ENCODE results near the gene DNM2. TPM values are rescaled to one million over a fixed set of nuclear protein-coding genes. Genes with fewer than 3 reads are reported as not detected.
A peak's percentile ranks its signal among the peaks of the same experiment; 100 is the strongest.

DNM2 gene
- total RNA-seq, 1 donor from 2014 or later: 201 TPM

DNA sequence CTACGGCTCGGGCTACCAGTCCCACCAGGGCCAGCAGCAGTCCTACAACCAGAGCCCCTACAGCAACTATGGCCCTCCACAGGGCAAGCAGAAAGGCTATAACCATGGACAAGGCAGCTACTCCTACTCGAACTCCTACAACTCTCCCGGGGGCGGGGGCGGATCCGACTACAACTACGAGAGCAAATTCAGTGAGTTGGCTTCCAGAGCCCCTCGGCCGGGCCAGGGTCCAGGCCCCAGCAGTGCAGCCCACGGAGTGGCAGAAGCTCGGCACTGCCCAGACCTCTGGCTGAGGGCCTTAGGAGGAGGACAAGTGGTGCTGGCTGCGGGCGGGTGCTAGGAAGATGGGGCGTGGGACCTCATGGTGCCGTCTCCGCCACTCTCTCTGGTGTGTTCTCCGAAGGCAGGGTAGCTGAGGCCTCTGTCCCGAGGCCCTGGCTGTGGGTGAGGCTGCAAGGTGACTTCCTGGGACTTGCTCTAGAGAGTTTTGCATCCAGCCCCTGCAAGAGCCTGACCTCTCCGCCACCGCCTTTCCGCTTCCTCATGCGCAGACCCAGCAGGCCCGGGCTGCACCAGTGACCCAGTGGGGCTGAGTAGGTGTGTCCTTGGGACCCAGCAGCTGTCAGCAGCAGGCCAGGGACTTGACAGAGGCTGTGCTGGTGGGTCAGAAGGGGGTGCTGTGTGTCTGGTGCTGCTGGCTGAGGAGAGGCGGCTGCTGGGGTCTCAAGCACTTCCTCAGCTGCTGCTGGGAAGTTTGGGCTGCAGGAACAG lies 30.2 kb upstream of the DNM2 start:
- no peak for ATAC-seq
- intact Hi-C loops (cut with micrococcal nuclease): no loop called here
- no peak for DNase-seq

DNA sequence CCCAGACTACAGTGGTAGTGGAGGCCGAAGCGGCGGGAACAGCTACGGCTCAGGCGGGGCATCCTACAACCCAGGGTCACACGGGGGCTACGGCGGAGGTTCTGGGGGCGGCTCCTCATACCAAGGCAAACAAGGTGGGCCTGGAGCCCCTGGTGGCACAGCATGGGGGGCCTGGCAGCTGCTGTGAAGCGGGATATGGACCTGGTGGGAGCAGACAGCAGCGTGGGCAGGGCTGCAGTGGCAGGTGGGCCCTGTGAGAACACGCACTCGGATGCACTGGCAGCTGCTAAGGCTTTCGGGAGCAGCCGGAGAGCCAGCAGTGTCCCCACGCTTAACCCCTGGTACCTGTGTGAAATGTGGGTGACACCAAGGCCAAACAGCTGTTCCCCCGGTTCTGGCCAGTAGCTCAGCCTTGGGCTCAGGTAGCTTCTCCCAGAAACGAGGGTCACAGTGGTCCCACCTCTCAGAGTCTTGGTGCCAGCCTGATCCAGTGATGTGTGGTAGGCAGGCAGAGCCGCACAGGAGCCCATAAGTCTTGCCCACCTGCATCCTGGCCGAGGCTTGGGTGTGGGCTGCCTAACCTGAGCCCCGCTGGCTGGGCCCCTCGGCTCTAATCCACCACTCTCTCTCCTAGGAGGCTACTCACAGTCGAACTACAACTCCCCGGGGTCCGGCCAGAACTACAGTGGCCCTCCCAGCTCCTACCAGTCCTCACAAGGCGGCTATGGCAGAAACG lies 29.2 kb upstream of the DNM2 start:
- intact Hi-C loops (cut with micrococcal nuclease): no loop called here
- ATAC-seq: no peak
- no peak for DNase-seq

DNA sequence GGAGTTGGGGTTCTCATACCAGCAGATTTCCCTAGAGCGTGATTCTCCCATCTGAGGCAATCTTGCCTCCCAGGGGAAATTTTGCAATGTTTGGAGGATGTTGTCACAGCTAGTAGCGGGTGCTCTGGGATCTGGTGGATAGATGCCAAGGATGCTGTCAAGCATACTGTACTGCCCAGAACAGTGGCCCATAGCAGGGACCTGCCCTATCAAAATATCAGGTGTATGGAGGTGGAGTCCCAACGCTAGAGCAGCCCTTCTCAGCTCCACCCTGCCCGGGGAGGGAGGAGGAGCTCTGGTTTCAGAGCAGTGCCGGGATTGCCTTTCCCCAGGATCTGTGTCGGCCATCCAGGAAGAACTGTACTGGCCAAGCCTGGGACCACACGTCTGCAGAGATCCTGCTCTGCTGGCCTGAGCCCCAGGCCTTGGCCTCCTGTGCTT lies 27.5 kb upstream of the DNM2 start:
- DNase-seq (no peak), ATAC-seq (no peak)
- intact Hi-C loops (cut with micrococcal nuclease): no loop called here

DNA sequence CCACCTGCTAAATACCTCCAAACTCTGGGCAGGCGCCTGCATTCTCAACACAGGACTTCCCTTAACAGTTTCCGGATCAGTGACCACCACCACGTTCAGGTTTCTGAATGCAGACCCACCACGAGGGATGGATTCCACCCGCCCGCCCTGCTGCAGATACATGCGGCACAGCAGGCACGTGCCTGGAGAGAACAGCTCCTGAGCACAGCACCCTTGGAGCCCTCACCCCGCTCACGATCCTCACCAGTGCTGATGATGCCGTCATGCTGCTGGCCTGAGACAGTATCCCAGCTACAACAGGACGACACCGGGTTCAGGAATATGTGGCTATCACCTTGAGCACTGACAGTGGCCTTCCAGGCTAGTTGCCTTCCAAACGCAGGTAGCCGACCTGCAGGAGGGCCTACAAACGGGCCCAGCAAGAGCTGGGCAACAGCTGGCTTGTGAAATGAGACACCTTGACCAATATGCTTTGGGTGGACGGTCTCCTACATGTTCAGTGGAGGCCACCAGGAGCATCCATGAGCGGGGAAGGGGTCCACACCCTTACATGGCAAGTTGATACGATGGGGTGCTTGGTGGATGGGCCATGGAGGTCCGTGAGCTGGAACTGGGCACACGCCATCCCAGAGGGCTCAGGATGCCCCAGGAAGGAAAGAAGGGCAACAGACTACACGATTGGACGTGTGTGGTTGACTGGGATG lies 26.5 kb upstream of the DNM2 start:
- intact Hi-C loops (cut with micrococcal nuclease): no loop called here
- DNase-seq (no peak), ATAC-seq (no peak)

DNA sequence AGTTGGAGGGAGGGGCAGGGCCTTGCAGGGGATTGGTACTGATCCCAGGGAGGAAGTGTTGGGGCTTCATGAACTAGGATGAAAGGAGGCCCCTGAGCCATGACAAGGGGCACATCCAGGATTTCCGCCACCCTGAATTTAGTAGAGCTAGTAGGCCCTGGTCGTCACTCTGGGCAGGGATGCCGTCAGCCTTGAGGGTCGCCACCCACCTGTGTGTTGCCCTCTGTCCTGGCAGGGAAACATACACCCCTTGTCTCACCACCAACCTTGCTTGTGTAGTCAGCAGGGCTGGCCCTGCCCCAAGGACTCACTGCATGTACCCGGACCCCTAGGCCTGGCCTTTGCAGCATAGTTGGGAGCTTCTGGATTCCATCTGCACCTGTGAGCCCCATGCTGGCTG lies 26.0 kb upstream of the DNM2 start:
- ATAC-seq: no peak
- intact Hi-C loops (cut with micrococcal nuclease): no loop called here
- no peak for DNase-seq

DNA sequence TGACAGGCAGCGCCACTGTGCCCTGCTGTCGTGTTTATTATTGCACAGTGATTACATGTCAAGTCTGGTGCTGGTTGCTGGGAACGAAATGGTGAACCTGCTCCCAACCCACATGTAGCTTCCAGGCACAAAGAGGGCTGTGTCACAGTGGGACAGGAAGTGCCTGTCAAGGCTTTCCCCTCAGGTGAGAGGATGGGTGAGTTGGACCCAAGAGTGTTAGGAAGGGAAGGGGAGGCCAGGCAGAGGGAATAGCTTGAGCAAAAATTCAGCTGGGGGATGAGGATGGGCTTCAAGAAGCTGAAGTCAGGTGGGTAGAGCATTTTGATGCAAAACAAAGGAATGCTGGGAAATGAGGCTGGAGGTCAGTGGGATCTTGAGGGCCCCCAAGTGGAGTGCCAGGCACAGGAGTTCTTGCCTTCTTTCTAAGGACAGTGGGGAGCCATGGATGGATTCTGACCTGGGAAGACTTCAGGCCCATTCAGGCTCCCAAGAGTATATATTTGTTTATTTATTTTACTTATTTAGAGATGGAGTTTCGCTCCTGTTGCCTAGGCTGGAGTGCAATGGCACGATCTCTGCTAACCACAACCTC lies 25.1 kb upstream of the DNM2 start:
- intact Hi-C loops (cut with micrococcal nuclease): no loop called here

DNA sequence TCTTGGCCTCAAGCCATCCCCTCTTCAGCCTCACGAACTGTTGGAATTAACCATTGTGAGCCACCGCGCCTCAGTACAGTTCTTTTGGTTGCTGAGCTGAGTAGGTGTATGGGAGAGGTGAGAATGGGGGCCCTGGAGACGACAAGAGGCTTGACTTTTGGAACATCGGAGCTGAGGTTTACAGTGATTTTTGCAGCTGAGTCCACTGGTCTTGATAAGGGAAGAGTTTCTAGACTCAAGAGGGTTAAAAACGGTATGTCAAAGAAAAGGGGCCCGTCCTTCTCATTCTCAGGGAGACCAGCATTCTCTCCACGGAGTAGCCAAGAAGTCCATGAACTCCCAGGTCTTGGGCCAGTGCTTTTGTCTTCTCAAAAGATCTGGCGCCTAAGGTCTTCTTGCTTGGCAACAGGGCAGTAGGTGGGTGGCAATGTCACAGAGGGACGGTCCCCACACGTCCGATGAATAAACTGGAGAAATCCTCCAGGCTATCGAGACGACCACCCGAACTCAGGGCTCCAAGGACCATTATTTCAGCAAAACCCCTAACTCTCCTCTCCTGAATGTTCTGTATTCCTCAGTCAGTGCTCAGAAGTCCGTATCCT lies 23.1 kb upstream of the DNM2 start:
- DNase-seq (no peak), ATAC-seq (no peak)
- intact Hi-C loops (cut with micrococcal nuclease): no loop called here

More for the DNA sequence above, 25.1 kb upstream of the DNM2 start:
- ATAC-seq (no peak), DNase-seq (no peak)

DNA sequence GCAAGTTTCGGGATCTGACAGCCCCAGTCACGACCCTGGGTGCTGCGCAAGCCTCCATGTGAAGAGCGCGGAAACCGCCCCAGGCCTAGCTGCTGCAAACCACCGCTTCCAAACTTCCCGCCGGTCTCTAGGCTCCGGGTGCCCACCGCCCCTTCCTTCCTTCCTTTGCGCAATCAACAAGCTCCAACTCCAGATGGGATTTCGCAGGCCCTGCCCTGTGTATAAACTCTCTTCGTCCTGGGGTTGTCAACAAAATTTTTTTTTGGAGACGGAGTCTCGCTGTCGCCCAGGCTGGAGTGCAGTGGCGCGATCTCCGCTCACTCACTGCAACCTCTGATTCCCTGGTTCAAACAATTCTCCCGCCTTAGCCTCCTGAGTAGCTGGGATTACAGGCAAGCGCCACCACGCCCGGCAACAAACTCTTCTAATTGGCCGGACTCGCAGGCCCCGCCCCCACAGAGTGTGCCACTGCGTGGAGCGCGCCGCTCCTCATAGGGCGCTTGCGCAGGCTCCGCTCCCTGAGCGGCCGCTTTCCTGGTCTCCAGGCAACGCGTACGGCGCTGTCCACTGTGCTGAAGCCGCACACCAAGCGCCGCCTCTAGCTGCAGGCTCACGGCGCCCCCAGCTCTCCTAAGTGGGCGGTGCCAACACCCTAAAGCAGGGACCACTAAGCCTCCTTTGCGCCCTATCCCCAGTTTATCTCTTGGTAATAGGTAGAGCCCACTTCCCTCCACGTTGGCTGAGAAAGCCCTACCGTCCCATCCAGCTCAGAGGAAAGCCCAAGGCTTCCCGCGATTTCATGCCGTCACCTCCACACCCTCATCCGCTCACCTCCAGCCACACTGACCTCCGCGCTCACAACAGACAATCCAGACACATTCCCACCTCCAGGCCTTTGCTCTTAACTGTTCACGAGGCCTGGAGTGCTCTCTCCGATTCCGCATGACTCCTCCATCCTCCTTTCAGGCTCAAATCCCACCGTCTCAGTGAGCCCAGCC lies 22.2 kb upstream of the DNM2 start:
- ATAC-seq: peak; percentile 99
- intact Hi-C loops (cut with micrococcal nuclease): no loop called here
- DNase-seq: peak; percentile 97

DNA sequence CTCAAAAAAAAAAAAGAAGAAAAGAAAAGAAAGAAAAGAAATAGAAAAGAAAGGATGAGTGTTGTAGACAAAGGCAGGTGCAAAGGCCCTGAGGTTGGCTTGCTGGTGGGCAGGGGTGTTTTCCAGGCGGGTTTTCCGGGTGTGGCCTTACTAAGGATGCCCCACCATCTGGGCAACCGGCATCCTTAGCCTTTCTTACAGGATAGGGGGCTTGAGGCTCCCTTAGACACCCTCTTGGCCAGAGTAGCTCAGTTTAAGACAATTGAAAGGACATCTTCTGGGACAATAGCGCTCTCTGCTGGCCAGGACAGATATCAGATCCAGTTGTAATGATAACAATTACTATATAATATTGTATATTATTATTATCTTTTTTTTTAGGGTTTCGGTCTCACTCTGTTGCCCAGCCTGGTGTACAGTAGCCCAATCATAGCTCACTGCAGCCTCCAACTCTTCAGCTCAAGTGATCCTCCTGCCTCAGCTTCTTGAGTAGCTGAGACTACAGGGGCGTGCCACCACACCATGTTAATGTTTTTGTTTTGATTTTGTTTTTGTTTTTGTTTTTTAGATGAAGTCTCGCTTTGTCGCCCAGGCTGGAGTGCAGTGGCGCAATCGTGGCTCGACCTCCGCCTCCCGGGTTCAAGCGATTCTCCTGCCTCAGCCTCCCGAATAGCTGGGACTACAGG lies 18.1 kb upstream of the DNM2 start:
- DNase-seq: no peak
- no peak for ATAC-seq

DNA sequence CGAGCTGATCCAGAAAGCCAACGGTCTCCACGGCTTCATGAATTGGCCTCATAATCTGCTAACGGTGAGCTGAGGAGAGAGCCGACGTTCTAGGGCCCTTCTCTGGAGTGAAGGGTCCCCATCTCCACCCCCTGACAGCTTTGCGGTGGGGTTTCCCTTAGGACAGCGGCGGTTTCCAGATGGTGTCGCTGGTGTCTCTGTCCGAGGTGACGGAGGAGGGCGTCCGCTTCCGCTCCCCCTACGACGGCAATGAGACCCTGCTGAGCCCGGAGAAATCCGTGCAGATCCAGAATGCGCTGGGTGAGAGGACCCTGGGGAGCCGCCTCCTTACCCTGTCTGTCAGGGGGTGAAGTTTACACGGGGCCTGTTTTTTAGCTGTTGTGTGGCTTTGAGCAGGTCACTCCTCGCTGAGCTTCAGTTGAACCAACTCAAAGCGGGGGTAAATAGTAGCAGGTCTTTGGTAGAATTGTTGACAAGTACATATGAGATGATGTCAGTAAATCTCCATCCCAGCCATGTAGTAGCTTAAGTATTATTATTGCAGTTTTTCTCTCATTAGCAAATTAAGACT lies 15.8 kb upstream of the DNM2 start:
- ATAC-seq (peak; percentile 49), DNase-seq (no peak)
- intact Hi-C loops (cut with micrococcal nuclease): no loop called here

More for the DNA sequence above, 18.1 kb upstream of the DNM2 start:
- intact Hi-C loops (cut with micrococcal nuclease): no loop called here

DNA sequence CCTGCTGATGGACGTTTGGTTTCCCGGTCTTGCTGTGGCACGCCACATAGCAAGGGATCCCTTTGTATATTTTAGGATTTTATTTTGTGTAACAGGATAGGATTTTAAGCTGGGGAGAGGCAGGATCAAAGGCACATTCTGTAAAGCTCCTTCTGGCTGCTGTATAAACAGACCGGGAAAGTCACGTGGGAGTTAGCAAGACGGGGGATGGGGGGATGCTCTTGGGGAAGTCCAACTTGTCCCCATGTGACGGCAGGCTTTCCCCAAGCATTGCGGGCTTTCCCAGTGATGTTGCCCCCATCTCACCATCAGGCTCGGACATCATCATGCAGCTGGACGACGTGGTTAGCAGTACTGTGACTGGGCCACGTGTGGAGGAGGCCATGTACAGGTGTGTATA lies 10.9 kb upstream of the DNM2 start:
- intact Hi-C loops (cut with micrococcal nuclease): no loop called here
- DNase-seq (no peak), ATAC-seq (no peak)

DNA sequence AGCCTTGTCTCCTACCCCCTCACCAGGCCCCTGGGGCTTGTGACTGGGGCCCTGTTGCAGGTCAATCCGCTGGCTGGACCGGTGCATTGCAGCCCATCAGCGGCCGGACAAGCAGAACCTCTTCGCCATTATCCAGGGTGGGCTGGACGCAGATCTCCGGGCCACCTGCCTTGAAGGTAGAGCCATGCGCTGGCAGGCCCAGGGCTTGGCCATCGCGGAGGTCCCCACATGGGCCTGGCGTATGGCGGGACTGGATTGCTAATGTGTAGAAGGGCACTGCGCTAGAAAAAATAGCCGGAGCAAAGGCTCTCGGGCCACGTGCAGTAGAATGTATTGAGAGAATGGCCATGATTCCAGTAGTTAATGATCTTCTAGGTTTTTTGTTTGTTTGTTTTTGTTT lies 10.4 kb upstream of the DNM2 start:
- DNase-seq (no peak), ATAC-seq (no peak)
- intact Hi-C loops (cut with micrococcal nuclease): no loop called here

DNA sequence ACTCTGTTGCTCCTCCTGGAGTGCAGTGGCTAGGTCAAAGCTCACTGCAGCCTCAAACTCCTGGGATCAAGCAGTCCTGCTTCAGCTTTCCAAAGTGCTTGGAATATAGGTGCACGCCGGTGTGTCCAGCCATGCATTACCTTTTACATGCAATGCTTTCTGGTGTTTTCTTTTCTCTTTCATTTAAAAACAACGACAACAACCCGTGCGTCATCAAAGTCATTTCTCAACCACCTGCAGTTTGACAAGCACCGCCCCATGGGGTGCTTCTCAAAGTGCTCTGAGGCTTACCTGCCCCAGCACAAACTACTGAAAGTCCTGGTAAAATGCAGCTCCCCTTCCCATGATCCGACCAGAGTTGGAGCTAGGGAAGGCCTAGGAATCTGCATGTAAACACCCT lies 9.6 kb upstream of the DNM2 start:
- intact Hi-C loops (cut with micrococcal nuclease): no loop called here
- DNase-seq (no peak), ATAC-seq (no peak)

DNA sequence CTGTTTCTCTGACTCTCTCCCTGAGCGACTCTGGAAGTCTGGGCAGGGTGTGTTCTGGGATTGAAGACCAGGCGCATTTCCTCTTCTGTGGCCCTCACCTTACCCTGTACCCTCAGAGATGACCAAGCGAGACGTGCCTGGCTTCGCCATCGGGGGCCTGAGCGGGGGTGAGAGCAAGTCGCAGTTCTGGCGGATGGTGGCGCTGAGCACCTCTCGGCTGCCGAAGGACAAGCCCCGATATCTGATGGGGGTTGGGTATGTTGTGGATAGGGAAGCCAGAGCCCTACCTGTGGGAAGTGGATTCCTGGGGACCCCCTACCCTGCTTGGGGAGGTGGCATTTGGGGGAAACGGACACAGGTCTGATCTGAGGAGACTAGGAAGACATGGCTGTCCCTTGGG lies 5.8 kb upstream of the DNM2 start:
- no peak for DNase-seq
- ATAC-seq: no peak
- intact Hi-C loops (cut with micrococcal nuclease): loop anchor here (10.0 kb wide), 1 partner anchor 153 kb away; no protein-coding TSS in a partner anchor

DNA sequence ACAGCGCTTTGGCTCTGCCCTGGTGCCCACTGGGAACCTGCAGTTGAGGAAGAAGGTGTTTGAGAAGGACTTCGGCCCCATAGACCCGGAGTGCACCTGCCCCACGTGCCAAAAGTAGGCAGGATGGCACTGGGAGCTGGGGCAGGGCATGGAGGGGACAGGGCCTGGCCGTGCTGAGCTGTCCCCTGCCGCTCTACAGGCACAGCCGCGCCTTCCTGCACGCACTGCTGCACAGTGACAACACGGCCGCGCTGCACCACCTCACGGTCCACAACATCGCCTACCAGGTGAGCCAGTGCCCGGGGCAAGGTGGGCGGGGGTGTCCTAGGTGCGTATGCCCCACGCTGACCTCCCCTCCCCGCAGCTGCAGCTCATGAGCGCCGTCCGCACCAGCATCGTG lies 5.1 kb upstream of the DNM2 start:
- intact Hi-C loops (cut with micrococcal nuclease): loop anchor here (10.0 kb wide), 1 partner anchor 152 kb away; no protein-coding TSS in a partner anchor
- no peak for DNase-seq

DNA sequence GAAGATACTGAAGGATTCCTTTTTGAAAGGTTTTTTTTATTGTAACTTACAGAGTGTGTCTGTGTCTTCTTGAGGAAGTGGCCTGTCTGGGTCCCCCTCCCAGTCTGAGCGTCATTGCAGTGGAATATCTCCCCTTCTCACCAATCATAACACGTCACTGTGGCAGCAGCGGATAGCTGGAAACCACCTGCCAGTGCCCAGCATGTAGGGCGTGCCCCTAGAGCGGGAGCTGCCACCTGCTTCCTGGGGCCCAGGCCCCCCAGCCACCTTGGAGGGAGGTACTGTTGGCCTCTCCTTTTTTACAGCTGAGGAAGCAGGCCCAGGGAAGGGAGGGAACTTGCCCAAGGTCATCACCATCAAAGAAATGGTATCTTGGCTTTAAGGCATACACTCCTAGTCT lies 4.6 kb upstream of the DNM2 start:
- intact Hi-C loops (cut with micrococcal nuclease): loop anchor here (10.0 kb wide), 1 partner anchor 151 kb away; no protein-coding TSS in a partner anchor
- ATAC-seq (no peak), DNase-seq (no peak)

More for the DNA sequence above, 5.1 kb upstream of the DNM2 start:
- ATAC-seq: no peak

DNA sequence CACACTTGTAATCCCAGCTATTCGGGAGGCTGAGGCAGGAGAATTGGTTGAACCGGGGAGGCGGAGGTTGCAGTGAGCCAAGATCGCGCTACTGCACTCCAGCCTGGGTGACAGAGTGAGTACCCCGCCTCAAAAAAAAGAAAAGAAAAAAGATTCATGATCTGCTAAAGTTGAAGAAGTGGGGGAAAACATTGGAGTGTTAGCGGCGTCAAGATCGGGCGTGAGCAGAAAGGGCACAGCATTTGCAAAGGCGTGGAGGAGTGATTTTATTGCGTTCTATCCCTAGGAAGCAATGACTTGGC lies 874 bp upstream of the DNM2 start:
- intact Hi-C loops (cut with micrococcal nuclease): loop anchor here (10.0 kb wide), 1 partner anchor 148 kb away; no protein-coding TSS in a partner anchor
- DNase-seq (no peak), ATAC-seq (no peak)
